Mucosa of descending colon (tissue), 3 donors: Measurements from ENCODE around the gene LTB4R2. TPM values are rescaled to one million over a fixed set of nuclear protein-coding genes. Genes with fewer than 3 reads are reported as not detected.
"Not testable (repeated sequence)": the region's sequence is repeated elsewhere in the genome, so short reads cannot be mapped to it uniquely, and the experiment has no call there.

ENCODE experiments used
- ATAC-seq: fragments of 200-7000 bp; cut with Tn5 transposase; one replicate; pipeline ENCODE4 v1.9.1; 2020; ENCODE audit warnings: mild to moderate bottlenecking, moderate library complexity
- DNase-seq, 3 donors: peaks; one replicate each; pipeline ENCODE4 v3.0.0-alpha.2; 2020
- H3K36me3 ChIP-seq: fragments of 200-600 bp; one replicate; pipeline ENCODE4 v1.8.0; 2021; ENCODE audit warnings: low read depth, mild to moderate bottlenecking
- H3K4me1 ChIP-seq: fragments of 200-600 bp; one replicate; pipeline ENCODE4 v1.8.0; 2021; ENCODE audit warnings: low read depth, mild to moderate bottlenecking
- H3K4me3 ChIP-seq: fragments of 200-600 bp; one replicate; pipeline ENCODE4 v1.8.0; 2021; ENCODE audit warnings: mild to moderate bottlenecking
- H3K9me3 ChIP-seq: fragments of 200-600 bp; one replicate; pipeline ENCODE4 v1.8.0; 2021; ENCODE audit warnings: mild to moderate bottlenecking
- CTCF ChIP-seq: fragments of 200-600 bp; IDR thresholded peaks from one replicate; pipeline ENCODE4 v1.8.0; 2022; ENCODE audit warnings: antibody characterized with exemption, mild to moderate bottlenecking
- intact Hi-C, 2 donors: fragments of 100-400 bp; cut with DNase I in 1 of 2; cut with micrococcal nuclease in 1 of 2; formaldehyde crosslinking; loops; one replicate each; pipeline versions ENCODE4 v1.11.0 to v1.11.1; 2022; cut with DNase I, micrococcal nuclease
- total RNA-seq, 3 donors: library from RNA; stranded (reverse); fragmentation: NEBNext Ultra II Directional in 2 of 3; extraction: Animal tissue kit (Norgen Biotek cat#: 25700) in 2 of 3; gene quantifications; one replicate each; pipeline versions ENCODE4 v1.2.1 to v1.2.4, GENCODE V29; 2021 to 2023
- donor health status: DM: no; HTN: no; CAD: no; lungs with moderate emphysema.
- donor health status: DM: no; HTN: no; CAD: no.
- donor health status: DM: no; HTN: yes; CAD: no.

LTB4R2 gene
- total RNA-seq, 3 donors from 2014 or later, result 3.7 to 6.3 (median 5.0) TPM

- no peaks in the 10 kb centered on the region for H3K36me3 ChIP-seq
- TF ChIP-seq CTCF, result no peak
- peaks cover under 1% of the 10 kb centered on the region for H3K4me1 ChIP-seq
- no peaks in the 10 kb centered on the region for H3K9me3 ChIP-seq
- no peak for DNase-seq
- no peak for ATAC-seq
- intact Hi-C loops, result no loop called here
- no peak overlapping the region for H3K4me3 ChIP-seq
Measured at GRCh38 chr14:24348186-24348585, 38.2 kb downstream of the LTB4R2 start.

GRCh38 chr14:24349742-24350141 is 39.8 kb downstream of the LTB4R2 start:
- ATAC-seq, result no peak
- peaks cover 4% of the 10 kb centered on the region for H3K4me1 ChIP-seq
- TF ChIP-seq CTCF, result no peak
- no peaks in the 10 kb centered on the region for H3K36me3 ChIP-seq
- intact Hi-C loops, result no loop called here
- H3K4me3 ChIP-seq, result no peak overlapping the region
- no peak for DNase-seq
- H3K9me3 ChIP-seq, result no peaks in the 10 kb centered on the region

DNA sequence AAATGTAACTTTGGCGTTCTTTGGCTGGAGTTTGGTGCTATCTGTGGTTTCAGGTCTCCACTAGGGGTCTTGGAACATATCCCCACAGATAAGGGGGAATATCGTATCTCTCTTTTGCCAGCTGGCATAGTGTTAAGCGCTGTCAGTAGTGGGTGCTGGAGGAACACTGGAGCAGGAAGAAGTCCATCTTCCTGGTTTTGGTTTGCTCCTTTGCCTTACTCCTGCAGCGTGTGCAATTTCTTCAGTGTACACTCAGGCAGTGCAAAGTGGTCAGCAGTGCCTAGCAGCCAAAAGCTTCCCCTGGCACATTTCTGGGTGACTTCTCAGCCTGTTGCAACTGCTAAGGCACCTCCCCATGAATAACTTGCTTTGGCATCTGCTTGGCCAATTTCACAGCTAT is 41.6 kb downstream of the LTB4R2 start:
- TF ChIP-seq CTCF, result no peak
- Histone ChIP-seq H3K4me1 (peaks cover 4% of the 10 kb centered on the region), H3K4me3 (no peak overlapping the region), H3K9me3 (no peaks in the 10 kb centered on the region), H3K36me3 (no peaks in the 10 kb centered on the region)
- peak; percentile 62 for ATAC-seq
- intact Hi-C loops, result no loop called here
- no peak for DNase-seq

GRCh38 chr14:24353559-24354481 is 43.9 kb downstream of the LTB4R2 start:
- no peaks in the 10 kb centered on the region for H3K9me3 ChIP-seq
- H3K4me1 ChIP-seq, result peaks cover 4% of the 10 kb centered on the region
- no peak overlapping the region for H3K4me3 ChIP-seq
- ATAC-seq, result peak; percentile 98
- TF ChIP-seq CTCF, result no peak
- intact Hi-C loops, result no loop called here
- DNase-seq, result peak in 1 of 3 donors; percentile 62
- no peaks in the 10 kb centered on the region for H3K36me3 ChIP-seq

DNA sequence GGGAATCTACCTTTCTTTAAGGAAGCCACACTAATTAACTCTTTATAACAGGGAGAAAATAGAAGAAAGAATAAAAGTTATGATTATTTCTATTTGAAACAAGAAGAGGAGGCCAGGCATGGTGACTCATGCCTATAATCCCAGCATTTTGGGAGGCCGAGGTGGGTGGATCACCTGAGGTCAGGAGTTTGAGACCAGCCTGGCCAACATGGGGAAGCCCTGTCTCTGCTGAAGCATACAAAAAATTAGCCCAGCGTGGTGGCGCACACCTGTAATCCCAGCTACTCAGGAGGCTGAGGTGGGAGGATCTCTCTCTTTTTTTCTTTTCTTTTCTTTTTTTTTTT is 44.5 kb downstream of the LTB4R2 start:
- ATAC-seq, H3K4me3 ChIP-seq, intact Hi-C loops: not testable (repeated sequence)

GRCh38 chr14:24355009-24355408 is 45.1 kb downstream of the LTB4R2 start:
- Histone ChIP-seq H3K9me3 (no peaks in the 10 kb centered on the region), H3K4me1 (peaks cover 4% of the 10 kb centered on the region), H3K36me3 (no peaks in the 10 kb centered on the region), H3K4me3 (no peak overlapping the region)
- intact Hi-C loops, result no loop called here
- DNase-seq (no peak), ATAC-seq (no peak)
- TF ChIP-seq CTCF, result no peak

More for the DNA sequence above, 44.5 kb downstream of the LTB4R2 start:
- H3K9me3 ChIP-seq, DNase-seq, H3K4me1 ChIP-seq, H3K36me3 ChIP-seq: not testable (repeated sequence)
